Prostate gland (tissue), 2 donors: ENCODE data around the gene ARHGEF25.

Experiments used
- POLR2A ChIP-seq: fragments of 450-650 bp; IDR thresholded peaks from one replicate; pipeline ENCODE4 v1.6.1; 2016; ENCODE audit warnings: antibody characterized with exemption, mild to moderate bottlenecking
- POLR2AphosphoS5 ChIP-seq: sonication (generic); formaldehyde crosslinking; IDR thresholded peaks from one replicate; pipeline ENCODE4 v1.6.1; 2017; ENCODE audit warnings: antibody characterized with exemption
- TF ChIP-seq, protein P1 (sequence below), 4 experiments: fragments of 200-600 bp in 2 of 4; fragments of 450-650 bp in 2 of 4; sonication (generic) in 2 of 4; IDR thresholded peaks; 1 replicate in 3 of 4; 2 replicates in 1 of 4; pipeline ENCODE4 v1.5.1; 2016 to 2019; ENCODE audit warnings: antibody characterized with exemption in 4 of 4, mild to moderate bottlenecking in 2 of 4, moderate library complexity in 2 of 4

DNA sequence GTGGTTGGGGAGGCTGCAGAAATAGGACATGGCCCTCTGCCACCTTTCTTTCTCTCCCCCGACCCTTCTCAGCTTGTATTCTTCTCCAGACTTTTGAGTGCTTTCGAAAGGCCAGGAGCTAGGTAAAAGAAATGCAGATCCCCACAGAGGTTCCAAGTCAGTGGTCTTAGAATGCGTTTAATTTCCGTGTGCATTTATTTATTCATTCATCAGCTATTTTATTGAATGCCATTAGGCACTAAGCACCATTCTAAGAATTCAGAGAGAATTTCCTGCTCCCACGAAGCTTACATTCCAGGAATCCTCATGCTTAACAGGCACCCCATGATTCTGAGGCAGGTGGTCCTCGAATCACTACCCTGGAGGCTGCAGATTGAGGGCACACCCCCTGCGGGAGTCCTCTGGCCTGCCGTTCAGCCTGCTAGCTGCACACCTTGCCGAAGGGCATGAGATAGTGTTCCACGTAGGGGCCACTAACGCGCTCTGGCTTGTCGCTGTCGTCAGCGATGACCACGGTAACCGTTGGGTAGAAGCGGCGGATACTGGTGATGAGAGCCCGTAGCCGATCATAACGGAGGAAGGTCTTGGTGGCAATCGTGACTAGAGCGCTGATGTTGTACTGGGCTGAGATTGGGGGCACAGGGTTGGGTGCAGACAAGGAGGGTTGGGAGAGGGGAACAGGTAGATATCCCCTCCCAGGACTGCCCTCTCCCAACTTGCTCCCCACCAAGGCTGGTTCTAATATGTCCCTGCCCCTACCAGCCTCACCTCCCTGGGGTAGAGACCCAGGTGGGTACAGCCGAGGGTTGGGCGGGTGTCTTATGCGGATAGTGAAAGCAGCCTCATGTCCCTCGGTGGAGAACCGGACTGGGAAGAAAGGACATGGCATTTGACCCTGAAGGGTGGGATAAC lies 17.3 kb downstream of the ARHGEF25 start:
- TF ChIP-seq, protein P1, sequence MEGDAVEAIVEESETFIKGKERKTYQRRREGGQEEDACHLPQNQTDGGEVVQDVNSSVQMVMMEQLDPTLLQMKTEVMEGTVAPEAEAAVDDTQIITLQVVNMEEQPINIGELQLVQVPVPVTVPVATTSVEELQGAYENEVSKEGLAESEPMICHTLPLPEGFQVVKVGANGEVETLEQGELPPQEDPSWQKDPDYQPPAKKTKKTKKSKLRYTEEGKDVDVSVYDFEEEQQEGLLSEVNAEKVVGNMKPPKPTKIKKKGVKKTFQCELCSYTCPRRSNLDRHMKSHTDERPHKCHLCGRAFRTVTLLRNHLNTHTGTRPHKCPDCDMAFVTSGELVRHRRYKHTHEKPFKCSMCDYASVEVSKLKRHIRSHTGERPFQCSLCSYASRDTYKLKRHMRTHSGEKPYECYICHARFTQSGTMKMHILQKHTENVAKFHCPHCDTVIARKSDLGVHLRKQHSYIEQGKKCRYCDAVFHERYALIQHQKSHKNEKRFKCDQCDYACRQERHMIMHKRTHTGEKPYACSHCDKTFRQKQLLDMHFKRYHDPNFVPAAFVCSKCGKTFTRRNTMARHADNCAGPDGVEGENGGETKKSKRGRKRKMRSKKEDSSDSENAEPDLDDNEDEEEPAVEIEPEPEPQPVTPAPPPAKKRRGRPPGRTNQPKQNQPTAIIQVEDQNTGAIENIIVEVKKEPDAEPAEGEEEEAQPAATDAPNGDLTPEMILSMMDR (IDR thresholded peaks at IDR 0.05), result no peak
- TF ChIP-seq POLR2AphosphoS5 (no peak), POLR2A (no peak)
